HepG2 (cell line): ENCODE data around the gene MAPK13. TPM values are rescaled to one million over a fixed set of nuclear protein-coding genes. Genes with fewer than 3 reads are reported as not detected.

Source experiments
- ATAC-seq: fragments of 200-7000 bp; cut with Tn5 transposase; 3 replicates; pipeline ENCODE4 v1.9.1; 2020; ENCODE audit warnings: mild to moderate bottlenecking, moderate library complexity
- BruUV-seq: library from RNA; stranded (reverse); fragments of 400-500 nt; replicated peaks from 2 replicates; lab custom pipeline; 2021; lab: Mats Ljungman, UMichigan
- CTCF ChIA-PET: fragments of 300-600 bp; formaldehyde crosslinking; extraction: SDS; loops from one replicate; lab custom pipeline; 2021; ENCODE audit warnings: low total read pairs, inconsistent platforms, low intra/inter-chr PET ratio; lab: Yijun Ruan, JAX
- POLR2A ChIA-PET: fragments of 350-600 bp; sonication (Branson Sonifier 250); formaldehyde crosslinking; loops from one replicate; lab custom pipeline; 2020; ENCODE audit warnings: antibody characterized with exemption, inconsistent platforms; lab: Yijun Ruan, JAX
- DNase-seq: peaks from one replicate; pipeline ENCODE4 v3.0.0-alpha.2; 2015; ENCODE audit warnings: low spot score
- FAIRE-seq: peaks from 3 replicates; lab custom pipeline; 2011; peaks lifted over from hg19 to GRCh38; lab: Jason Lieb, UNC
- H2AFZ ChIP-seq: one replicate; pipeline ENCODE4 v1.6.1; 2011; ENCODE audit warnings: low read length, inconsistent platforms
- H3K27ac ChIP-seq: fragments of 300-600 bp; 3 replicates; pipeline ENCODE4 v1.8.0; 2011; ENCODE audit warnings: mixed run types, mild to moderate bottlenecking, mixed read lengths, low read length, inconsistent platforms; ENCODE audit not compliant: insufficient read depth; ENCODE audit errors: extremely low read length
- H3K27me3 ChIP-seq, 2 experiments: fragments of 200-600 bp in 1 of 2; 2 replicates in 1 of 2; 3 replicates in 1 of 2; pipeline versions ENCODE4 v1.6.0 to v1.8.0; 2011; ENCODE audit warnings: low read length in 2 of 2, mild to moderate bottlenecking in 2 of 2, moderate library complexity in 2 of 2, inconsistent platforms in 1 of 2; ENCODE audit not compliant: insufficient read depth in 2 of 2, control insufficient read depth in 1 of 2
- H3K36me3 ChIP-seq, 2 experiments: fragments of 200-600 bp in 1 of 2; replicated peaks in 1 of 2; 2 replicates in 1 of 2; 3 replicates in 1 of 2; pipeline versions ENCODE4 v1.5.1 to v1.8.0; 2011; ENCODE audit warnings: low read length in 2 of 2, inconsistent platforms in 1 of 2; ENCODE audit not compliant: insufficient read depth in 2 of 2, control insufficient read depth in 1 of 2
- H3K4me1 ChIP-seq: 2 replicates; pipeline ENCODE4 v1.5.1; 2012; ENCODE audit warnings: low read length, inconsistent platforms; ENCODE audit not compliant: insufficient read depth
- H3K4me2 ChIP-seq: 2 replicates; pipeline ENCODE4 v1.6.0; 2011; ENCODE audit warnings: low read depth, low read length, inconsistent platforms
- H3K4me3 ChIP-seq, 3 experiments: fragments of 200-600 bp in 1 of 3; sonication (generic), shearing (Covaris generic) in 1 of 3; replicated peaks in 1 of 3; 2 replicates each; pipeline ENCODE4 v1.5.1; 2011 to 2016; ENCODE audit warnings: low read length in 3 of 3, inconsistent platforms in 2 of 3, low read depth in 2 of 3, mild to moderate bottlenecking in 2 of 3, control low read depth in 1 of 3, mixed read lengths in 1 of 3; ENCODE audit not compliant: insufficient read depth in 1 of 3
- H3K79me2 ChIP-seq: one replicate; pipeline ENCODE4 v1.6.1; 2011; ENCODE audit warnings: low read length, inconsistent platforms; ENCODE audit not compliant: insufficient read depth
- H3K9ac ChIP-seq: 2 replicates; pipeline ENCODE4 v1.6.0; 2011; ENCODE audit warnings: mild to moderate bottlenecking, low read depth, low read length, inconsistent platforms; ENCODE audit not compliant: insufficient read depth
- H3K9me3 ChIP-seq: 2 replicates; pipeline ENCODE4 v1.5.1; 2012; ENCODE audit warnings: mild to moderate bottlenecking, low read length
- H4K20me1 ChIP-seq: 2 replicates; pipeline ENCODE4 v1.6.0; 2011; ENCODE audit warnings: inconsistent platforms, mild to moderate bottlenecking, low read length, moderate library complexity; ENCODE audit not compliant: insufficient read depth
- ARHGAP35 ChIP-seq: sonication (generic); formaldehyde crosslinking; IDR thresholded peaks from 2 replicates; pipeline ENCODE4 v1.9.0; 2022; ENCODE audit warnings: mild to moderate bottlenecking, inconsistent platforms, moderate library complexity, missing genetic modification reagents, borderline replicate concordance
- BRD4 ChIP-seq: sonication (generic); formaldehyde crosslinking; IDR thresholded peaks from 2 replicates; pipeline ENCODE4 v1.4.0; 2020; ENCODE audit warnings: missing genetic modification reagents
- ELF4 ChIP-seq: sonication (generic); formaldehyde crosslinking; IDR thresholded peaks from 2 replicates; pipeline ENCODE4 v1.5.0; 2020; ENCODE audit warnings: missing genetic modification reagents, mild to moderate bottlenecking, moderate library complexity, borderline replicate concordance
- GTF2F1 ChIP-seq: fragments of 150-350 bp; IDR thresholded peaks from 2 replicates; pipeline ENCODE4 v1.6.1; 2014; ENCODE audit warnings: low read length
- KLF15 ChIP-seq: sonication (generic); formaldehyde crosslinking; IDR thresholded peaks from 2 replicates; pipeline ENCODE4 v1.8.1; 2023; ENCODE audit warnings: borderline replicate concordance, mild to moderate bottlenecking, inconsistent platforms, missing genetic modification reagents, mixed read lengths
- NR2F6 ChIP-seq, 2 experiments: IDR thresholded peaks; 2 replicates each; pipeline ENCODE4 v1.6.1; 2016; ENCODE audit warnings: antibody characterized with exemption in 1 of 2, mild to moderate bottlenecking in 1 of 2
- PHF8 ChIP-seq: sonication (generic); formaldehyde crosslinking; IDR thresholded peaks from 2 replicates; pipeline ENCODE4 v1.5.0; 2020; ENCODE audit warnings: missing genetic modification reagents
- PLRG1 ChIP-seq: fragments of 450-650 bp; conservative IDR thresholded peaks from 2 replicates; pipeline ENCODE4 v1.6.1; 2016
- ZKSCAN5 ChIP-seq: sonication (generic); formaldehyde crosslinking; IDR thresholded peaks from 2 replicates; pipeline ENCODE4 v1.5.1; 2020; ENCODE audit warnings: mild to moderate bottlenecking, missing genetic modification reagents
- ZNF251 ChIP-seq: sonication (generic); formaldehyde crosslinking; IDR thresholded peaks from 2 replicates; pipeline ENCODE4 v1.9.0; 2021; ENCODE audit warnings: mild to moderate bottlenecking, missing genetic modification reagents
- ZNF672 ChIP-seq: sonication (generic); formaldehyde crosslinking; IDR thresholded peaks from 2 replicates; pipeline ENCODE4 v1.8.1; 2022; ENCODE audit warnings: missing genetic modification reagents
- ZNF891 ChIP-seq: sonication (generic); formaldehyde crosslinking; IDR thresholded peaks from 2 replicates; pipeline ENCODE4 v1.5.0; 2020; ENCODE audit warnings: mild to moderate bottlenecking, missing genetic modification reagents
- WGBS: methylation state at CpG from one replicate; pipeline ENCODE4 v1.1.6; 2017; ENCODE audit warnings: low lambda C conversion rate; 5-methylcytosine and 5-hydroxymethylcytosine counted together
- in situ Hi-C: cut with HindIII; loops from 2 replicates; pipeline ENCODE4 v1.10.0; 2017; ENCODE audit warnings: low pct_unique_long_range_greater_than_20kb; ENCODE audit not compliant: extremely low pct_ligation_motif_present
- intact Hi-C: fragments of 100-400 bp; cut with micrococcal nuclease; formaldehyde crosslinking; loops from one replicate; pipeline ENCODE4 v1.10.0; 2022; ENCODE audit not compliant: unreplicated experiment
- polyA plus RNA-seq, 8 experiments: library from polyadenylated mRNA; depleted of rRNA in 3 of 8; stranded (reverse) in 7 of 8; unstranded in 1 of 8; fragments of >200 nt; fragmentation: Illumina TruSeq in 4 of 8; extraction: Trizol in 4 of 8; gene quantifications; 2 replicates each; pipeline versions ENCODE4 v1.2.1 to v1.2.3, GENCODE V29; 2011 to 2016; ENCODE audit warnings: low read depth in 4 of 8, missing spikeins in 1 of 8, mixed read lengths in 1 of 8; ENCODE audit not compliant: insufficient read depth in 1 of 8
- total RNA-seq, 5 experiments: library from RNA; depleted of rRNA; stranded (reverse); fragments of >200 nt; fragmentation: Illumina TruSeq; extraction: Trizol; gene quantifications; 2 replicates each; pipeline ENCODE4 v1.2.3, GENCODE V29; 2016; ENCODE audit warnings: low read depth in 1 of 5
- TF ChIP-seq, protein P1 (sequence below): sonication (generic); formaldehyde crosslinking; IDR thresholded peaks from 2 replicates; pipeline ENCODE4 v1.8.0; 2022; ENCODE audit warnings: mild to moderate bottlenecking, missing genetic modification reagents, moderate library complexity
- TF ChIP-seq, protein P2 (sequence below): sonication (generic); formaldehyde crosslinking; conservative IDR thresholded peaks from 2 replicates; pipeline ENCODE4 v1.8.0; 2022; ENCODE audit warnings: missing genetic modification reagents
- TF ChIP-seq, protein P3 (sequence below): sonication (generic); formaldehyde crosslinking; IDR thresholded peaks from 2 replicates; pipeline ENCODE4 v1.5.1; 2020; ENCODE audit warnings: missing genetic modification reagents, mild to moderate bottlenecking, borderline replicate concordance
- TF ChIP-seq, protein P4 (sequence below), 2 experiments: fragments of 450-650 bp in 1 of 2; sonication (generic) in 1 of 2; formaldehyde crosslinking; IDR thresholded peaks; 2 replicates each; pipeline versions ENCODE4 v1.5.0 to v1.8.0; 2020 to 2022; ENCODE audit warnings: mild to moderate bottlenecking in 1 of 2, missing genetic modification reagents in 1 of 2

Gene MAPK13
- total and polyA plus RNA-seq, 2 of the 13 experiments (the other 11 are each of a cell fraction or from before 2014, with no cell fraction given) = 12.7 to 43.4 TPM

DNA sequence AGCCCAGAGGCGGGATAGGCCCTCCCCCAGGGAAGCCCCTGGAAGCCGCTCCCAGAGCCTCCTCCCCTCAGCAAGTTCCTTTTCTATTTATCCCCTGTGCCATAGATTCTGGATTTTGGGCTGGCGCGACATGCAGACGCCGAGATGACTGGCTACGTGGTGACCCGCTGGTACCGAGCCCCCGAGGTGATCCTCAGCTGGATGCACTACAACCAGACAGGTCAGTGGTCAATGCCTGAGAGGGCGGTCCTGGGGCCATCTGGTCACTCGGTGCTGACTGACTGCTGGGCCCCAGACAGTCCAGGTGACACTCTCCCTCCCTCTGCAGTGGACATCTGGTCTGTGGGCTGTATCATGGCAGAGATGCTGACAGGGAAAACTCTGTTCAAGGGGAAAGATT is 6.2 kb downstream of the MAPK13 start:
- intact Hi-C loops (no loop called here), in situ Hi-C loops (no loop called here)
- H3K4me2 ChIP-seq = no peak overlapping the region
- ATAC-seq (no peak), DNase-seq (no peak), FAIRE-seq (no peak)
- peaks cover 26% of the 10 kb centered on the region for H3K4me1 ChIP-seq
- H3K27ac ChIP-seq = no peak overlapping the region
- POLR2A ChIA-PET = interaction anchor here (1.5 kb wide), 1 partner anchor 10 kb away, joined by 3 read pairs; no protein-coding TSS in a partner anchor
- H3K27me3 ChIP-seq = no peaks in the 10 kb centered on the region
- H3K79me2 ChIP-seq = no peaks in the 10 kb centered on the region
- no peaks in the 10 kb centered on the region for H3K9me3 ChIP-seq
- CTCF ChIA-PET = no interaction called here
- 97% methylated on average over 11 of the region's 12 CpGs for WGBS
- no peak overlapping the region for H2AFZ ChIP-seq
- no peak overlapping the region for H3K4me3 ChIP-seq
- no peaks in the 10 kb centered on the region for H4K20me1 ChIP-seq
- BruUV-seq = no TSS peak
- peaks cover 22 to 56% of the 10 kb centered on the region in 2 experiments for H3K36me3 ChIP-seq
- no peak overlapping the region for H3K9ac ChIP-seq
- TF ChIP-seq, protein P1, sequence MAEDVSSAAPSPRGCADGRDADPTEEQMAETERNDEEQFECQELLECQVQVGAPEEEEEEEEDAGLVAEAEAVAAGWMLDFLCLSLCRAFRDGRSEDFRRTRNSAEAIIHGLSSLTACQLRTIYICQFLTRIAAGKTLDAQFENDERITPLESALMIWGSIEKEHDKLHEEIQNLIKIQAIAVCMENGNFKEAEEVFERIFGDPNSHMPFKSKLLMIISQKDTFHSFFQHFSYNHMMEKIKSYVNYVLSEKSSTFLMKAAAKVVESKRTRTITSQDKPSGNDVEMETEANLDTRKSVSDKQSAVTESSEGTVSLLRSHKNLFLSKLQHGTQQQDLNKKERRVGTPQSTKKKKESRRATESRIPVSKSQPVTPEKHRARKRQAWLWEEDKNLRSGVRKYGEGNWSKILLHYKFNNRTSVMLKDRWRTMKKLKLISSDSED (CRISPR knock-in tag) = no peak
- TF ChIP-seq KLF15 (CRISPR knock-in tag) = no peak
- TF ChIP-seq ZKSCAN5 (CRISPR knock-in tag) = no peak
- no peak for TF ChIP-seq PHF8 (CRISPR knock-in tag)
- TF ChIP-seq, protein P2, sequence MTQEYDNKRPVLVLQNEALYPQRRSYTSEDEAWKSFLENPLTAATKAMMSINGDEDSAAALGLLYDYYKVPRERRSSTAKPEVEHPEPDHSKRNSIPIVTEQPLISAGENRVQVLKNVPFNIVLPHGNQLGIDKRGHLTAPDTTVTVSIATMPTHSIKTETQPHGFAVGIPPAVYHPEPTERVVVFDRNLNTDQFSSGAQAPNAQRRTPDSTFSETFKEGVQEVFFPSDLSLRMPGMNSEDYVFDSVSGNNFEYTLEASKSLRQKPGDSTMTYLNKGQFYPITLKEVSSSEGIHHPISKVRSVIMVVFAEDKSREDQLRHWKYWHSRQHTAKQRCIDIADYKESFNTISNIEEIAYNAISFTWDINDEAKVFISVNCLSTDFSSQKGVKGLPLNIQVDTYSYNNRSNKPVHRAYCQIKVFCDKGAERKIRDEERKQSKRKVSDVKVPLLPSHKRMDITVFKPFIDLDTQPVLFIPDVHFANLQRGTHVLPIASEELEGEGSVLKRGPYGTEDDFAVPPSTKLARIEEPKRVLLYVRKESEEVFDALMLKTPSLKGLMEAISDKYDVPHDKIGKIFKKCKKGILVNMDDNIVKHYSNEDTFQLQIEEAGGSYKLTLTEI (CRISPR knock-in tag) = no peak
- no peak for TF ChIP-seq BRD4 (CRISPR knock-in tag)
- no peak for TF ChIP-seq ZNF672 (CRISPR knock-in tag)
- no peak for TF ChIP-seq ELF4
- no peak for TF ChIP-seq GTF2F1
- TF ChIP-seq ARHGAP35 (CRISPR knock-in tag) = no peak
- TF ChIP-seq, protein P3, sequence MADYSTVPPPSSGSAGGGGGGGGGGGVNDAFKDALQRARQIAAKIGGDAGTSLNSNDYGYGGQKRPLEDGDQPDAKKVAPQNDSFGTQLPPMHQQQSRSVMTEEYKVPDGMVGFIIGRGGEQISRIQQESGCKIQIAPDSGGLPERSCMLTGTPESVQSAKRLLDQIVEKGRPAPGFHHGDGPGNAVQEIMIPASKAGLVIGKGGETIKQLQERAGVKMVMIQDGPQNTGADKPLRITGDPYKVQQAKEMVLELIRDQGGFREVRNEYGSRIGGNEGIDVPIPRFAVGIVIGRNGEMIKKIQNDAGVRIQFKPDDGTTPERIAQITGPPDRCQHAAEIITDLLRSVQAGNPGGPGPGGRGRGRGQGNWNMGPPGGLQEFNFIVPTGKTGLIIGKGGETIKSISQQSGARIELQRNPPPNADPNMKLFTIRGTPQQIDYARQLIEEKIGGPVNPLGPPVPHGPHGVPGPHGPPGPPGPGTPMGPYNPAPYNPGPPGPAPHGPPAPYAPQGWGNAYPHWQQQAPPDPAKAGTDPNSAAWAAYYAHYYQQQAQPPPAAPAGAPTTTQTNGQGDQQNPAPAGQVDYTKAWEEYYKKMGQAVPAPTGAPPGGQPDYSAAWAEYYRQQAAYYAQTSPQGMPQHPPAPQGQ = no peak
- TF ChIP-seq ZNF891 (CRISPR knock-in tag) = no peak
- no peak for TF ChIP-seq NR2F6 (IDR thresholded peaks at IDR 0.05)
- TF ChIP-seq NR2F6 (CRISPR knock-in tag; IDR thresholded peaks at IDR 0.05) = no peak
- TF ChIP-seq, protein P4, sequence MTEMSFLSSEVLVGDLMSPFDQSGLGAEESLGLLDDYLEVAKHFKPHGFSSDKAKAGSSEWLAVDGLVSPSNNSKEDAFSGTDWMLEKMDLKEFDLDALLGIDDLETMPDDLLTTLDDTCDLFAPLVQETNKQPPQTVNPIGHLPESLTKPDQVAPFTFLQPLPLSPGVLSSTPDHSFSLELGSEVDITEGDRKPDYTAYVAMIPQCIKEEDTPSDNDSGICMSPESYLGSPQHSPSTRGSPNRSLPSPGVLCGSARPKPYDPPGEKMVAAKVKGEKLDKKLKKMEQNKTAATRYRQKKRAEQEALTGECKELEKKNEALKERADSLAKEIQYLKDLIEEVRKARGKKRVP (CRISPR knock-in tag; IDR thresholded peaks at IDR 0.05) = no peak
- no peak for TF ChIP-seq ZNF251 (CRISPR knock-in tag)
- TF ChIP-seq PLRG1 = no peak
